Measurements from ENCODE around the gene DPCD. TPM values are rescaled to one million over a fixed set of nuclear protein-coding genes. Genes with fewer than 3 reads are reported as not detected.

The DPCD gene
- total RNA-seq, 2 donors from 2014 or later: 33.3 to 52.0 TPM

GRCh38 chr10:101655570-101655969 lies 67.4 kb downstream of the DPCD start:
- no peak overlapping the region for H3K9ac ChIP-seq (ENCODE audit: extremely low read depth, low read length, poor library complexity, severe bottlenecking)
- 75 to 81% methylated on average over 6 of the region's 6 CpGs for WGBS, 2 experiments (ENCODE audit: insufficient coverage in 1 of 2, insufficient read length in 1 of 2)

GRCh38 chr10:101656890-101657289 lies 68.8 kb downstream of the DPCD start:
- 96 to 100% methylated on average over 2 of the region's 2 CpGs for WGBS, 2 experiments (ENCODE audit: insufficient coverage in 1 of 2, insufficient read length in 1 of 2)
- H3K27ac ChIP-seq (ENCODE audit: low read depth, low read length): no peak overlapping the region

More at GRCh38 chr10:101655570-101655969, 67.4 kb downstream of the DPCD start:
- H3K4me1 Mint-ChIP-seq: peaks cover 8% of the 10 kb centered on the region
- no peak for DNase-seq
- peaks cover 43% of the 10 kb centered on the region for H3K36me3 Mint-ChIP-seq (ENCODE audit: low read depth)
- H3K4me1 ChIP-seq (ENCODE audit: control insufficient read depth, insufficient read depth, low read length): no peaks in the 10 kb centered on the region
- H3K27me3 Mint-ChIP-seq (ENCODE audit: insufficient read depth): no peaks in the 10 kb centered on the region
- TF ChIP-seq CTCF (conservative IDR thresholded peaks at IDR 0.05): no peak
- no peaks in the 10 kb centered on the region for H3K9me3 Mint-ChIP-seq
- H3K4me3 Mint-ChIP-seq: no peak overlapping the region
- no peak overlapping the region for H3K27ac Mint-ChIP-seq
- no peaks in the 10 kb centered on the region for H3K9me3 ChIP-seq (ENCODE audit: control insufficient read depth, low read length)
- H3K36me3 ChIP-seq (ENCODE audit: control insufficient read depth, insufficient read depth, low read length): peaks cover 50% of the 10 kb centered on the region
- no peak overlapping the region for H3K4me3 ChIP-seq (ENCODE audit: low read length)
- no peak overlapping the region for H3K27ac ChIP-seq (ENCODE audit: low read depth, low read length)
- no peaks in the 10 kb centered on the region for H3K27me3 ChIP-seq (ENCODE audit: control insufficient read depth, insufficient read depth, low read length, poor library complexity, severe bottlenecking)

GRCh38 chr10:101658975-101659374 lies 70.9 kb downstream of the DPCD start:
- Mint-ChIP-seq H3K27me3 (ENCODE audit: insufficient read depth) (no peaks in the 10 kb centered on the region), H3K4me3 (no peak overlapping the region), H3K27ac (no peak overlapping the region), H3K9me3 (no peaks in the 10 kb centered on the region), H3K36me3 (ENCODE audit: low read depth) (peaks cover 57% of the 10 kb centered on the region), H3K4me1 (peaks cover 9% of the 10 kb centered on the region)
- H3K9ac ChIP-seq (ENCODE audit: extremely low read depth, low read length, poor library complexity, severe bottlenecking): no peak overlapping the region
- peak; percentile 33 for TF ChIP-seq CTCF (conservative IDR thresholded peaks at IDR 0.05)
- no peak for DNase-seq
- H3K4me3 ChIP-seq (ENCODE audit: low read length): no peak overlapping the region
- H3K36me3 ChIP-seq (ENCODE audit: control insufficient read depth, insufficient read depth, low read length): peaks cover 73% of the 10 kb centered on the region
- no peaks in the 10 kb centered on the region for H3K27me3 ChIP-seq (ENCODE audit: control insufficient read depth, insufficient read depth, low read length, poor library complexity, severe bottlenecking)
- H3K27ac ChIP-seq (ENCODE audit: low read depth, low read length): no peak overlapping the region
- no peaks in the 10 kb centered on the region for H3K4me1 ChIP-seq (ENCODE audit: control insufficient read depth, insufficient read depth, low read length)
- no peaks in the 10 kb centered on the region for H3K9me3 ChIP-seq (ENCODE audit: control insufficient read depth, low read length)
- WGBS, 2 experiments (ENCODE audit: insufficient coverage in 1 of 2, insufficient read length in 1 of 2): 92 to 94% methylated on average over 4 to 5 of the region's 5 CpGs

More at GRCh38 chr10:101656890-101657289, 68.8 kb downstream of the DPCD start:
- Mint-ChIP-seq H3K4me1 (peaks cover 9% of the 10 kb centered on the region), H3K4me3 (no peak overlapping the region), H3K9me3 (no peaks in the 10 kb centered on the region), H3K36me3 (ENCODE audit: low read depth) (peaks cover 43% of the 10 kb centered on the region), H3K27ac (no peak overlapping the region), H3K27me3 (ENCODE audit: insufficient read depth) (no peaks in the 10 kb centered on the region)
- no peaks in the 10 kb centered on the region for H3K27me3 ChIP-seq (ENCODE audit: control insufficient read depth, insufficient read depth, low read length, poor library complexity, severe bottlenecking)
- H3K9ac ChIP-seq (ENCODE audit: extremely low read depth, low read length, poor library complexity, severe bottlenecking): no peak overlapping the region
- no peaks in the 10 kb centered on the region for H3K9me3 ChIP-seq (ENCODE audit: control insufficient read depth, low read length)
- H3K4me1 ChIP-seq (ENCODE audit: control insufficient read depth, insufficient read depth, low read length): no peaks in the 10 kb centered on the region
- H3K4me3 ChIP-seq (ENCODE audit: low read length): no peak overlapping the region
- H3K36me3 ChIP-seq (ENCODE audit: control insufficient read depth, insufficient read depth, low read length): peaks cover 55% of the 10 kb centered on the region
- TF ChIP-seq CTCF (conservative IDR thresholded peaks at IDR 0.05): no peak
- DNase-seq: no peak

Small RNA genes within 50 kb of the gene (microRNA-seq; reads per million reads assigned to microRNA genes)
- gene MIR3158-1 (ENCODE audit: borderline microRNAs expressed): not detected
- not detected for gene MIR3158-2 (ENCODE audit: borderline microRNAs expressed)

Other genes starting within 250 kb of the DPCD start
- 10 to 100 TPM; 30.1 to 38.2 TPM for gene BTRC, start 234.2 kb upstream of the DPCD start, total RNA-seq
- 10 to 100 TPM; 51.8 to 59.3 TPM for gene POLL, start 64 bp upstream of the DPCD start, total RNA-seq
- 10 to 100 TPM; 63.8 to 70.9 TPM for gene FBXW4, start 106.8 kb downstream of the DPCD start, total RNA-seq
- gene FGF8, start 187.8 kb downstream of the DPCD start, total RNA-seq: 10 to 100 TPM; 13.3 to 46.5 TPM
- gene NPM3, start 195.1 kb downstream of the DPCD start, total RNA-seq: 100 to 1,000 TPM in 1 of 2 donors, 10 to 100 TPM in 1; 82.2 to 133 TPM
- 100 to 1,000 TPM; 138 to 149 TPM for gene OGA, start 230.1 kb downstream of the DPCD start, total RNA-seq

Data from endodermal cell (in vitro differentiated cells).